ENCODE measurements around the gene BST2. TPM values are rescaled to one million over a fixed set of nuclear protein-coding genes. Genes with fewer than 3 reads are reported as not detected.

The BST2 gene
- polyA plus RNA-seq, 3 donors = 225 to 284 (median 272) TPM

- Mint-ChIP-seq H3K36me3 (peaks cover 0 to 2% of the 10 kb centered on the region in 2 donors), H3K4me1 (peaks cover 27% of the 10 kb centered on the region), H3K9me3 (peaks cover 4 to 18% (median 11%) of the 10 kb centered on the region in 7 donors), H3K4me3 (peak overlapping the region in 1 of 2 donors; percentile 55), H3K27ac (no peak overlapping the region), H3K27me3 (ENCODE audit: low read depth in 3 of 3) (peaks cover 17 to 27% (median 22%) of the 10 kb centered on the region in 3 donors)
- Histone ChIP-seq H3K4me2 (replicated peaks; ENCODE audit: extremely low read depth, low read length, poor library complexity, severe bottlenecking) (peak overlapping the region; percentile 81), H3K9me3 (replicated peaks in 1 of 2; ENCODE audit: control insufficient read depth in 1 of 2, insufficient read depth in 1 of 2, low read length in 2 of 2) (peaks cover 4 to 13% of the 10 kb centered on the region in 2 donors), H3K27ac (ENCODE audit: low read depth in 1 of 2, low read length in 2 of 2) (no peak overlapping the region), H4K20me1 (ENCODE audit: insufficient read depth, low read length) (no peaks in the 10 kb centered on the region), H3K36me3 (replicated peaks in 1 of 2; ENCODE audit: control insufficient read depth in 1 of 2, insufficient read depth in 2 of 2, low read length in 2 of 2) (no peaks in the 10 kb centered on the region), H2AFZ (ENCODE audit: insufficient read depth, low read depth, low read length, poor library complexity, severe bottlenecking) (peak overlapping the region; percentile 18), H3K4me1 (ENCODE audit: control insufficient read depth in 1 of 2, insufficient read depth in 2 of 2, low read length in 2 of 2) (peaks cover 30 to 34% of the 10 kb centered on the region in 2 donors), H3K27me3 (ENCODE audit: control insufficient read depth in 2 of 2, insufficient read depth in 2 of 2, low read length in 2 of 2) (peaks cover 6 to 15% of the 10 kb centered on the region in 2 donors), H3K79me2 (ENCODE audit: insufficient read depth, low read length) (no peaks in the 10 kb centered on the region), H3K9ac (ENCODE audit: insufficient read depth, low read length, poor library complexity, severe bottlenecking) (no peak overlapping the region), H3K4me3 (replicated peaks in 1 of 3; ENCODE audit: low read depth in 2 of 3, low read length in 3 of 3) (peak overlapping the region in 1 of 3 experiments; percentile 73)
- DNase-seq = no peak
- intact Hi-C loops (cut with micrococcal nuclease) = loop anchor here (5.0 to 10.0 kb wide), 3 partner anchors 43 to 98 kb away; no protein-coding TSS in a partner anchor
- TF ChIP-seq CTCF (IDR thresholded peaks at IDR 0.05) = no peak
- WGBS (ENCODE audit: insufficient coverage) = 0% methylated on average over 31 of the region's 37 CpGs
These were observed 15.3 kb downstream of the BST2 start for GRCh38 chr19:17389957-17390664.

DNA sequence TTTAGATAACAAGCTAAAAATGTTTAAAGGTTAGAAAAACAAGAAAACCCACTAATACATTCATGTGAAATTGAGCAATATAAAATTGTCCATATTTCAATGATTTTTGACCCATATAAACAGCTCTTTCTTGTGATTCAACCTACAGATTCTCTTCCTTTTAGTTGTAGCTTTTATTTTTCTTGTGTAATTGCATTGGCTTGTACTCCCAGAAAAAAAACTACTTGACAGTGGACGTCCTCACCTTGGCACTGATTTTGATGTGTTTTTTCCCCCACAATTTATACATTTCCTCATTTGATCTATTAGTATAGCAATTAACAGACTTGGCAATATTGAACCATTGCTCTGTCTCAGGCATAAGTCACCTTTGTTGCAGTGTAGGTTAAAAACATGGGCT lies 16.1 kb downstream of the BST2 start:
- Mint-ChIP-seq H3K4me1 (peaks cover 22% of the 10 kb centered on the region), H3K36me3 (peaks cover 0 to 2% of the 10 kb centered on the region in 2 donors), H3K27ac (no peak overlapping the region), H3K4me3 (peak overlapping the region in 1 of 2 donors; percentile 4), H3K27me3 (ENCODE audit: low read depth in 3 of 3) (peaks cover 17 to 27% (median 22%) of the 10 kb centered on the region in 3 donors), H3K9me3 (peaks cover 4 to 18% (median 11%) of the 10 kb centered on the region in 7 donors)
- intact Hi-C loops (cut with micrococcal nuclease) = loop anchor here (5.0 to 10.0 kb wide), 3 partner anchors 42 to 97 kb away; no protein-coding TSS in a partner anchor
- no CpG with 5 or more reads among the region's 1 CpG for WGBS (ENCODE audit: insufficient coverage)
- no peak for DNase-seq
- TF ChIP-seq CTCF (IDR thresholded peaks at IDR 0.05) = no peak
- Histone ChIP-seq H3K9ac (ENCODE audit: insufficient read depth, low read length, poor library complexity, severe bottlenecking) (no peak overlapping the region), H3K9me3 (replicated peaks in 1 of 2; ENCODE audit: control insufficient read depth in 1 of 2, insufficient read depth in 1 of 2, low read length in 2 of 2) (peaks cover 4 to 13% of the 10 kb centered on the region in 2 donors), H3K4me2 (replicated peaks; ENCODE audit: extremely low read depth, low read length, poor library complexity, severe bottlenecking) (no peak overlapping the region), H3K4me1 (ENCODE audit: control insufficient read depth in 1 of 2, insufficient read depth in 2 of 2, low read length in 2 of 2) (peaks cover 21 to 26% of the 10 kb centered on the region in 2 donors), H4K20me1 (ENCODE audit: insufficient read depth, low read length) (no peaks in the 10 kb centered on the region), H3K27ac (ENCODE audit: low read depth in 1 of 2, low read length in 2 of 2) (no peak overlapping the region), H3K36me3 (replicated peaks in 1 of 2; ENCODE audit: control insufficient read depth in 1 of 2, insufficient read depth in 2 of 2, low read length in 2 of 2) (no peaks in the 10 kb centered on the region), H3K27me3 (ENCODE audit: control insufficient read depth in 2 of 2, insufficient read depth in 2 of 2, low read length in 2 of 2) (peaks cover 6 to 15% of the 10 kb centered on the region in 2 donors), H2AFZ (ENCODE audit: insufficient read depth, low read depth, low read length, poor library complexity, severe bottlenecking) (no peak overlapping the region), H3K4me3 (replicated peaks in 1 of 3; ENCODE audit: low read depth in 2 of 3, low read length in 3 of 3) (no peak overlapping the region), H3K79me2 (ENCODE audit: insufficient read depth, low read length) (no peaks in the 10 kb centered on the region)

Measured in CD14-positive monocyte (primary cell).